NCI-H69 (cell line): ENCODE data around the gene CALHM6.

Experiments used
- DNase-seq: peaks from one replicate; lab custom pipeline; 2025; lab: John Stamatoyannopoulos, UW

CALHM6 gene

GRCh38 chr6:116461331-116461931 is at the start of gene CALHM6:
Gene CALHM6 (plus strand): TSS chr6:116461375. CDS start chr6:116461930, 555 bp downstream.
- no peak for DNase-seq

DNA sequence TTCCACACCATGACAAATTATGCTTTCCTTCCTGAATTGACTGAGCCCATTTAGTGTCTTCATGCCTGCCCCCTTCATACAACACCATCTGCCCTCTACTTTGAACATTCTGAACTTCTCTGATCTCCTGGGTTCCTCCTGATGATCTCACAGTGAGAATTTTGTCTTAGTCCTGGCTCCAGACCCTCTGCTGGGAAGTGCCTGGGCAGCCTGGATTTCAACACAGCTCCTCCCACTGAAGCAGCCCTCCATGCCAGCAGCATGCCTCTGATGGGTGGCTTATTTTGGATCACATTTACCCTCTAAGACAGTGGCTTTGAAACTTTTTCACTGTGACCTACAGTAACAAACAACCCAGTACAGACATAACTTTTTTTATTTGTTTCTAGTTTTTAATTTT is 48.9 kb upstream of the CALHM6 start:
- DNase-seq = peak; percentile 58

DNA sequence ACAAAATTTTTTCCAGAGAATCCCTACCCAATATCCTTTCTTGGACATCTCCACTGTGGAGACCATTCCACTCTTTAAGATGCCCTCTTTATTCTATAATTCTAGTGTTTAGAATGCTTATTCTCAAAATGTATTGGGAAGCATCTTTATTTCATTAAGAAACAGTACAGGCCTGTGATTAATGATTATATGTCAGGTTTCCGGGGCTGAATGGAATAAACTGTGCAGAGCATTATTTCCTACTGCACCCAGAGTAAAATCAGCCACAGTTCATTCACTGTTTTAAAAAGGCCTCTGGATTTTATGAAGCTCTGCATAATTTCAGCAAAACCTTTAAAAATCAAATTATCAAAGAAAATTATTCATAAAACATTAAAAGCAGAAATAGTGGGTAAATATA is 47.8 kb upstream of the CALHM6 start:
- no peak for DNase-seq

- DNase-seq = no peak
Measured at GRCh38 chr6:116417661-116418060, 43.5 kb upstream of the CALHM6 start.

DNA sequence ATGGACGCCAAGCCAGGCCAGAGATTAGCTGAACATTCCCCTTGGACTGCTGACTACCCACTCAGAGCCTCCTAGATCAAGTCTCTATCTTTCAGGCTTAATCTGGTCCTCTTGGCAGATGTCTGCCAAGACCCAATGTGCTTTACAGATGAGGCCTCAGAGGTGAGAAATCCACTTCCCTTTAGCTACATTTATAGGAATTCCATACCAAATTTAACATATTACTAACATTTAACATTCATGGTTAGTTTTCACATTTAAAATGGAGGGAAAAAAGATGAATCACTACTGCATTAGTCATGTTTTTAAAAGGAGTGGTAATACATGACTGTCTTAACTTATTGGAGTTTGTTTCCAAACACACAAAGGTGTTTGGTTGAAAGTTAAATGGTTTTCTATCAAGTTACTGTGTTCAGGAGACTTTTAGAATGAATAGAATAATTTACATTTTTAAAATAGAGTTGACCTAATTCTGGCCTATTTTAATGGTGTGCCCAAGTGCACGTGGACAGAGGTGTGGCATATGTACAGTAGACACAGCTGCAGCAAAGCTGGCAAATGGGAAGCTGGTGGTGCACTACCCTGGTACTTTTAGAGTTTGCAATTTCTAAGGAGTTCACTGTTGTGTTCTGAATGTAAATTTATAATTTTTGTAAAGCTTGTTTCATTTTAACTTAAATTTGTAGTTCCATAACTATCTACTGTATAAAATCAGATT is 41.9 kb upstream of the CALHM6 start:
- no peak for DNase-seq

DNA sequence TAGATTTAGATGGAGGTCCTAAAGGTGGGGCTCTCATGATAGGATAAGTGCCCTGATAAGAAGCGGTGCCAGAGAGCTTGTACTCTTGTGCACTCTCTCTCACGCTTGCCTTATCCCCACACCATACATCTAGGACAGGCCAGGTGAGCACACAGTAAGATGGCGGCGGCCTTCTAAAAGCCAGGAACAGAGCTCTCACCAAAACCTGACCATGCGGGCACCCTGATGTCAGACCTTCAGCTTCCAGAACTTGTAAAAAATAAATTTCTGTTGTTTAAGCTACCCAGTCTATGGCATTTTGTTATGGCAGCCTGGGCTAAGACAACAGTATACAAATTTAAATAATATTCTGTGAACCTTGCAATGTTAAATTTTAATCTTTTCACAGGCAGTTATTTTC is 40.8 kb upstream of the CALHM6 start:
- no peak for DNase-seq

DNA sequence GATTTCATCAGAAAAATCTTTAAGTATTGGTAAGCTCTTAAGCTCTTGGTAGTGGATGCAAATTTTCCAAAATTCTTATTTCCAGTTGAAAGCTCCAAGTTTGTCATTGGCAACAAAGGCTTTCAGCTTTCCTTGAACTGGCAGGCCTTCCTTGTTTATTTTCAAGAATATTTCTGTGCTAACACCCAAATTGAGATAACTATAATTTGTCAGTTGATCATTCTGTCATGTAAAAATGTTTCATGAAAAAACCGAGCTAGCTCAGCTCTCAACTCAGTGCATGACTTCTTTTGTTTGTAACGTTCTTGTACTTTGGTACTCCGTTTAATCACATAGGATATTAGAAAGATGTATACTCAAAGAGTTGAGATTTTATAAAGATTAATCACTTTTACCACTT is 38.9 kb upstream of the CALHM6 start:
- no peak for DNase-seq

DNA sequence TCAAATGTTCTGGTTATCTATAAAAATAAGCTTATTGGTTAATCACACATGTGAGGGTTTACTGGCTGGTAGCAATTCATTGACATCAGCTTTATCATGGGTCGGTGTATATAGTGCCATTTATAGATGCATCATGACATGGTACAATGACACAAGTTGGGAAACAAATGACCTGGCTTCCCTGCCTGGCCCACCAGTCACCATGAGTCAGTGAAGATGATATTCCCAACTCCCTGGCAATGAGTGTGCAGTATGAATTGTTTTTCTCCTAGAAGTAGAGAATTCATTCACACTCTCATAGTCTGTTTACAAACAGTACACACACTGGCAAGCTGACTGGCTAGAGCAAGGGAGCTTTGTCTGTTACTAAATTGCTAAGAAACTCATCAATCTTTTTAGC is 37.2 kb upstream of the CALHM6 start:
- DNase-seq = peak; percentile 17

GRCh38 chr6:116426551-116426950 is 34.6 kb upstream of the CALHM6 start:
- no peak for DNase-seq

DNA sequence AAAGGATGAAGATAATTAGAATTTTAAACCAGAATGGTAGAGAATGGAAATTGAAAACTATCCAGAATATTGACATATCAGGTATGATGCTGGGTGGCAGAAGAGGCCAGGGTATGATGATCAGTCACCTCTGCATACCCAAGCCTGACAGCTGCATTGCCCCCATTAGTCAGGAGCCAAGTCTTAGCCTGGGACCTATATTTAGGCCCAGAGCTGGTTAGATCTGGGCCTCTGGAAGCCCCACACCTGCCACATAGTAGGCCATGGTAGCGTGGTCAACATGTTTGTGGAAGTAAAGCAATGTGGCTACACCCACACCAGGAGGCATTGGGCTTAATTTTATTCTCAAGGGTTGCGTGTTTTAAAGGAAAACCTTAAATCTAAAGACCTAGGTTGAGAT is 32.1 kb upstream of the CALHM6 start:
- DNase-seq = no peak

DNA sequence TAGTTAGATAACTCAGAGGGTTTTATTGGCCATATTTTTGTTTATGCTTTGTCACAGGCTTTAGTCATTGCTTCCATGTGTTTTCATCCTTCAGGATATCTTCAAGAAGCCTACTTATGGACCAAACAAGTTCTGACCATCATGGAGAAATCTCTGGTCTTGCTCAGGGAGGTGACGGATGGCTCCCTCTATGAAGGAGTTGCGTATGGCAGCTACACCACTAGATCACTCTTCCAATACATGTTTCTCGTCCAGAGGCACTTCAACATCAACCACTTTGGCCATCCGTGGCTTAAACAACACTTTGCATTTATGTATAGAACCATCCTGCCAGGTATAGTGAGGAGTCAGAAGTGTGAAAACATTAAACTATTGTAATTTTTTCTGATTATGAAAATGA is 30.3 kb upstream of the CALHM6 start:
- DNase-seq = no peak

DNA sequence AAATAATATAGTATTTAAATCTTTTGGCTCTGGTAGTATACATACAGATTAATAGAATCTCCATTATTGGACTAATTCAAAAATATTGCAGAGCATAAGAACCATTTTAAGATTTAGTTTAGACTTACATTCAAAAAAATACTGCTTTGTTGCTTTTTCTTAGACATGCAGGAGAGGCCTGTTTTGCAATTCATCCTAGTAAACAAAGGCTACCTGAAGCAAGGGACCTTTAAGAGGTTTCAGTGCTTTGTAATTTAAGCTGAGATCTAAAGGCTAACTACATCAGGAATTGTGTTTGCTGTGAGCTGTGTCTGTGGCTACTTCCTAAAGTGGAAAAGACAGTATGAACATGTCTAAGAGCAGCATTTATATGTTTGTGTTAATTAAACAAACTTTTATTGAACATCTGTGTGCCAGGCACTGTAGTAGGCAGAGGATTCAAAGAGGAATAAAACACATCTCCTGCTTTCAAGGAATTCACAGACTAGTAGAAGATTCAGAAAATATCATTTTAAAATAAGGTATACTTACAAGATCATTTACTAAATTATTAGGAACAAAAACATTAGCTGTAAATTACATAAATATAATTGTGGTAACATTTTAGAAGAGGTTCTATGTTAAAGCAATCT is 29.1 kb upstream of the CALHM6 start:
- no peak for DNase-seq

DNA sequence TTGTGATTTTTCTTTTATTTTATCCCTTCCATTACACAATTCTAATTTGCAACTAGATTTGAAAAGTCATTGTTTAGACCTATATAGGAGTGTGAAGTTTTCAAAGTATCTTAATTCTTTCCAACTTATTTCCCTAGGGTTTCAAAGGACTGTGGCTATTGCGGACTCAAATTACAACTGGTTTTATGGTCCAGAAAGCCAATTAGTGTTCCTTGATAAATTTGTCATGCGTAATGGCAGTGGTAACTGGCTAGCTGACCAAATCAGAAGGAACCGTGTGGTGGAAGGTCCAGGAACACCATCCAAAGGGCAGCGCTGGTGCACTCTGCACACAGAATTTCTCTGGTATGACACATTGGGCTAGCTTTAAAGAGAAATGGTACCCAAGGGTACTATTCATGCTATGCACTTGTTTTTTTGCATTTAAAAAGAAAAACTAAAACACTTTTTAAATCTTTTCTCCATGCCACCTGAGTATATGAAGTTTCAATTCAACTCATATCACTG is 27.9 kb upstream of the CALHM6 start:
- no peak for DNase-seq

DNA sequence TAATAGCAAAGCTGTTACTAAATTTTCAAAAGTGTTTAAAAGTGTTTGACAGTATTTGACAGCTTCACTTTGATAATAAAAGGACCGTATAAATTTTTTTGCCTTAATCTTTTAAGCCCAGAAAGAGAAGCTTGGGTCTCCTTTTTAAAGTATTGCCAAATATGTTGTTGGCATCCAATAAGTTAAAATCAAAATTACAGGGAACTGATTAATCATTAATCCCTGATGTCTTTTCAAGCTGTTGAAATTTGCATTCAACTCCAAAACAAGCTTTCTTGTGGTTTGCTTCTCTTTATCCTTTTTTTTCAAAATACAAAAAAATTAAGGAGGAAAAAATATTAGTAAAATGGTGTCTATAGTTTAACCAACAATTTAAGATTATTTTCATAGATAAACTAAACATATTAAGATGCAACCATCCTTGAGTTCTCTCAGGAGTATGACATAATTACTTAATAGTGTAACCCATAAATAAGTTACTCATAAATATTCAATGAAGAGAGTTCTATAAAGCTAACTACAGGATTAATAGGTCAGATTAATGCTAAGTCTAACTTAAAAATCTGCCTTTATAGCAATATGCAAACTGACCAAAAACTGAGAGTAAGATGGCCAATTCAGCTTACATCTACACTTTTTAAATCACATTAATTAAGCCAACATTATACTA is 27.0 kb upstream of the CALHM6 start:
- DNase-seq = no peak

GRCh38 chr6:116436586-116436985 is 24.6 kb upstream of the CALHM6 start:
- no peak for DNase-seq

DNA sequence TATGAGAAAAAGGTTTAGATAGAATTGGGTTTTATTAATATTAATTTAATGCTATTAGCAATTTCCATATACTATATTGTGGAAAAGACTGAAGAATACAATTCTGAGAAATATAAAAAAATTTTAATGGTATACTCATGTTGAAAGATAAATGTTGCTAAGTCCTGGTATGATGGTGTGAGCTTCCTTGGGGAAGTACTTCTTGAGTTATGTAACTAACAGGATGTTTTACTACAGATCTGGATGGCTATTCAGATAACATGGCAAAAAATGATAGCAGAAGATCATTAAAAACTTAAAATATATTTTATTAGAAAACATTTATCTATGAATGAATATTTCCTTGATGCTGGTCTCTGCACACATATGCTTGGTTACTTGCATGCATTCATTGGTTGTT is 23.5 kb upstream of the CALHM6 start:
- no peak for DNase-seq

GRCh38 chr6:116438590-116439448 is 22.4 kb upstream of the CALHM6 start:
- no peak for DNase-seq

- DNase-seq = no peak
Measured at GRCh38 chr6:116439522-116440051, 21.6 kb upstream of the CALHM6 start.

GRCh38 chr6:116443105-116443504 is 18.1 kb upstream of the CALHM6 start:
- no peak for DNase-seq

DNA sequence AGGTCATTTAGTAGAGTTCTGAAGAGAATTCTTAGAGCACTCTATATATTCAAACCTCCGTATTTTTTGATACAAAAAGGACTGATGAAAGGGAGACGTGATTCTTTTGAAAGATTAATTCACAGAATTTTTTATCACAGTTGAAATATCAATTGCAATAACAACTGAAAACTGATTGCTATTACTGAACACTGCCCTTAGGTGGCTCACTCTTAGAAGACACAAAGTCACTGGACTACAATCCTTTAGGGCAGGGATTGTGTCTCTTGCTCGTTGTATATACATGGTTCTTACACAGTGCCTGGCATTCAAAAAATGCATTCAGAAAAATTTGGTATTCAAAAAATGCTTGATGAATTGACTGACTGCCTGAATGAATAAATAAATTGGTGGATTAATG is 17.1 kb upstream of the CALHM6 start:
- DNase-seq = peak; percentile 60

- DNase-seq = no peak
Measured at GRCh38 chr6:116444575-116444974, 16.6 kb upstream of the CALHM6 start.

DNA sequence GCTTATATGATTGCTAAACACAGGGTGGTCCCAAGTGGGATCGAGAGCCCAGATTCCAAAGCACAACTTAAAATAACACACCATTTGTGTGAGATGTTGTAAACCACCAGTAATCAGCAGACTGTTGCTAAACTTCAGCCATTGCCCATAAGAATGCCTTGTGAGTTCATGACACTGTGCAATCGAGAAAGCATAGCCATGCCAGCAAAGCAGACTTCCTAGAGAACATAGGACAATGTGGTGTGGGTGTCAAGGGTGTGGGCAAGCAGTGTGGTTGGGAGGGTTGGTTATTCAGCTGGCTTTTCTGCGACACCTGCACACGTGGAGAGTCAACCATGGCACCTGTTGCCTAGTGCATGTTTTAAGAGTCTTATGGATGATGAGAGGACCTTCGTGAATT is 16.1 kb upstream of the CALHM6 start:
- no peak for DNase-seq
